Measurements from ENCODE around the gene ZNF784. TPM values are rescaled to one million over a fixed set of nuclear protein-coding genes. Genes with fewer than 3 reads are reported as not detected.
A peak's percentile ranks its signal among the peaks of the same experiment; 100 is the strongest.

Gene ZNF784
- total and polyA plus RNA-seq, 2 of the 13 experiments (the other 11 are each of a cell fraction or from before 2014, with no cell fraction given) = 4.1 to 4.2 TPM

DNA sequence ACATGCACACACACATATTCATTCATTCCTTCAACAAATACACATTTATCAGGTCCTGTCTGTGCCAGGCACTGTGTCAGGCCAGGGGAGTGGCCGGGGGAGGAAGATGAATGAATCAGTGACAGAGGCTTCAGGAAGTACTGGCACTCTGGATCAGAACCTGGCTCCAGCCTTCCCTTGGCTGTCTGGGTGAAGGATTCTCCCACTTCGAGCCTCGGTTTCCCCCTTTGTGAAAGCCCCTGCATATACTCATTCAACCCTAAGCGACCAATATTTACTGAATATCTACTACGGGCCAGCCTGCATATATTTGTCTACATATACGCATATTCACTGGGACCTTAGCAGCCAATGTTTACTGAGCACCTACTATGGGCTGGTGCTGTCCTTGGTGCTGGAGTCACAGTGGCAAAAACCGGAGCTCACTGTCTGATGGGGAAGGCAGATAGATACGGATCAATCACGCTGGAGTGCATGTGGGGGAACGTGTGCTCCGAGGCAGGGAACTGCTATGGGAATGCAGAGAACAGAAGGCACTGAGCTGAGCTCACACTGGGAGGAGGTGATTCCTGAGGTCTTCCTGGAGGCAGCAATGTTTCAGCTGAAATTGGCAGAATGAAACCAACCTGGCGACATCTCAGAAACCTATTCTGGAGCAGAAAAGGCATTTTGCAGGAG, 43.1 kb downstream of the ZNF784 start (continued):
- TF ChIP-seq ZNF460 (CRISPR knock-in tag; IDR thresholded peaks at IDR 0.05; ENCODE audit: borderline replicate concordance) = no peak
- TF ChIP-seq, protein P1, sequence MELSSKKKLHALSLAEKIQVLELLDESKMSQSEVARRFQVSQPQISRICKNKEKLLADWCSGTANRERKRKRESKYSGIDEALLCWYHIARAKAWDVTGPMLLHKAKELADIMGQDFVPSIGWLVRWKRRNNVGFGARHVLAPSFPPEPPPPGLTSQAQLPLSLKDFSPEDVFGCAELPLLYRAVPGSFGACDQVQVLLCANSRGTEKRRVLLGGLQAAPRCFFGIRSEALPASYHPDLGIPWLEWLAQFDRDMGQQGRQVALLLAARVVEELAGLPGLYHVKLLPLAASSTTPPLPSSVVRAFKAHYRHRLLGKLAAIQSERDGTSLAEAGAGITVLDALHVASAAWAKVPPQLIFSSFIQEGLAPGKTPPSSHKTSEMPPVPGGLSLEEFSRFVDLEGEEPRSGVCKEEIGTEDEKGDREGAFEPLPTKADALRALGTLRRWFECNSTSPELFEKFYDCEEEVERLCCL (CRISPR knock-in tag; IDR thresholded peaks at IDR 0.05; ENCODE audit: borderline replicate concordance) = no peak
- 0 out of 2 replicates have a peak, but pooled peaks have one; percentile 52 for TF ChIP-seq ZNF570 (CRISPR knock-in tag; IDR thresholded peaks at IDR 0.05; ENCODE audit: borderline replicate concordance)
- TF ChIP-seq ZNF383 (CRISPR knock-in tag; IDR thresholded peaks at IDR 0.05; ENCODE audit: borderline replicate concordance) = 0 out of 2 replicates have a peak, but pooled peaks have one; percentile 83
- TF ChIP-seq MEIS1 (CRISPR knock-in tag; IDR thresholded peaks at IDR 0.05; ENCODE audit: borderline replicate concordance) = peak; percentile 46; the same call in 1 of the 2 replicates
- TF ChIP-seq HDAC1 (CRISPR knock-in tag; IDR thresholded peaks at IDR 0.05) = peak; percentile 19; the same call in 1 of the 2 replicates
- TF ChIP-seq ZBTB7B (CRISPR knock-in tag; IDR thresholded peaks at IDR 0.05) = 0 out of 2 replicates have a peak, but pooled peaks have one; percentile 32
- TF ChIP-seq GABPB1 (CRISPR knock-in tag; IDR thresholded peaks at IDR 0.05) = peak; percentile 11
- TF ChIP-seq ZNF367 (CRISPR knock-in tag; IDR thresholded peaks at IDR 0.05; ENCODE audit: borderline replicate concordance) = no peak
- peak; percentile 41; the same call in 1 of the 2 replicates for TF ChIP-seq HOXA5 (CRISPR knock-in tag; IDR thresholded peaks at IDR 0.05)
- TF ChIP-seq, protein P2, sequence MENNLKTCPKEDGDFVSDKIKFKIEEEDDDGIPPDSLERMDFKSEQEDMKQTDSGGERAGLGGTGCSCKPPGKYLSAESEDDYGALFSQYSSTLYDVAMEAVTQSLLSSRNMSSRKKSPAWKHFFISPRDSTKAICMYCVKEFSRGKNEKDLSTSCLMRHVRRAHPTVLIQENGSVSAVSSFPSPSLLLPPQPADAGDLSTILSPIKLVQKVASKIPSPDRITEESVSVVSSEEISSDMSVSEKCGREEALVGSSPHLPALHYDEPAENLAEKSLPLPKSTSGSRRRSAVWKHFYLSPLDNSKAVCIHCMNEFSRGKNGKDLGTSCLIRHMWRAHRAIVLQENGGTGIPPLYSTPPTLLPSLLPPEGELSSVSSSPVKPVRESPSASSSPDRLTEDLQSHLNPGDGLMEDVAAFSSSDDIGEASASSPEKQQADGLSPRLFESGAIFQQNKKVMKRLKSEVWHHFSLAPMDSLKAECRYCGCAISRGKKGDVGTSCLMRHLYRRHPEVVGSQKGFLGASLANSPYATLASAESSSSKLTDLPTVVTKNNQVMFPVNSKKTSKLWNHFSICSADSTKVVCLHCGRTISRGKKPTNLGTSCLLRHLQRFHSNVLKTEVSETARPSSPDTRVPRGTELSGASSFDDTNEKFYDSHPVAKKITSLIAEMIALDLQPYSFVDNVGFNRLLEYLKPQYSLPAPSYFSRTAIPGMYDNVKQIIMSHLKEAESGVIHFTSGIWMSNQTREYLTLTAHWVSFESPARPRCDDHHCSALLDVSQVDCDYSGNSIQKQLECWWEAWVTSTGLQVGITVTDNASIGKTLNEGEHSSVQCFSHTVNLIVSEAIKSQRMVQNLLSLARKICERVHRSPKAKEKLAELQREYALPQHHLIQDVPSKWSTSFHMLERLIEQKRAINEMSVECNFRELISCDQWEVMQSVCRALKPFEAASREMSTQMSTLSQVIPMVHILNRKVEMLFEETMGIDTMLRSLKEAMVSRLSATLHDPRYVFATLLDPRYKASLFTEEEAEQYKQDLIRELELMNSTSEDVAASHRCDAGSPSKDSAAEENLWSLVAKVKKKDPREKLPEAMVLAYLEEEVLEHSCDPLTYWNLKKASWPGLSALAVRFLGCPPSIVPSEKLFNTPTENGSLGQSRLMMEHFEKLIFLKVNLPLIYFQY (CRISPR knock-in tag; IDR thresholded peaks at IDR 0.05; ENCODE audit: borderline replicate concordance) = peak; percentile 36; the same call in 1 of the 2 replicates
- TF ChIP-seq ZNF547 (CRISPR knock-in tag; IDR thresholded peaks at IDR 0.05) = 0 out of 2 replicates have a peak, but pooled peaks have one; percentile 48
- TF ChIP-seq, protein P3, sequence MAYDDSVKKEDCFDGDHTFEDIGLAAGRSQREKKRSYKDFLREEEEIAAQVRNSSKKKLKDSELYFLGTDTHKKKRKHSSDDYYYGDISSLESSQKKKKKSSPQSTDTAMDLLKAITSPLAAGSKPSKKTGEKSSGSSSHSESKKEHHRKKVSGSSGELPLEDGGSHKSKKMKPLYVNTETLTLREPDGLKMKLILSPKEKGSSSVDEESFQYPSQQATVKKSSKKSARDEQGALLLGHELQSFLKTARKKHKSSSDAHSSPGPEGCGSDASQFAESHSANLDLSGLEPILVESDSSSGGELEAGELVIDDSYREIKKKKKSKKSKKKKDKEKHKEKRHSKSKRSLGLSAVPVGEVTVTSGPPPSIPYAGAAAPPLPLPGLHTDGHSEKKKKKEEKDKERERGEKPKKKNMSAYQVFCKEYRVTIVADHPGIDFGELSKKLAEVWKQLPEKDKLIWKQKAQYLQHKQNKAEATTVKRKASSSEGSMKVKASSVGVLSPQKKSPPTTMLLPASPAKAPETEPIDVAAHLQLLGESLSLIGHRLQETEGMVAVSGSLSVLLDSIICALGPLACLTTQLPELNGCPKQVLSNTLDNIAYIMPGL (CRISPR knock-in tag; IDR thresholded peaks at IDR 0.05; ENCODE audit: borderline replicate concordance in 1 of 2, low read depth in 1 of 2) = peak in 1 of 2 experiments; percentile 65; a peak in 2 of 4 replicates
- TF ChIP-seq, protein P4, sequence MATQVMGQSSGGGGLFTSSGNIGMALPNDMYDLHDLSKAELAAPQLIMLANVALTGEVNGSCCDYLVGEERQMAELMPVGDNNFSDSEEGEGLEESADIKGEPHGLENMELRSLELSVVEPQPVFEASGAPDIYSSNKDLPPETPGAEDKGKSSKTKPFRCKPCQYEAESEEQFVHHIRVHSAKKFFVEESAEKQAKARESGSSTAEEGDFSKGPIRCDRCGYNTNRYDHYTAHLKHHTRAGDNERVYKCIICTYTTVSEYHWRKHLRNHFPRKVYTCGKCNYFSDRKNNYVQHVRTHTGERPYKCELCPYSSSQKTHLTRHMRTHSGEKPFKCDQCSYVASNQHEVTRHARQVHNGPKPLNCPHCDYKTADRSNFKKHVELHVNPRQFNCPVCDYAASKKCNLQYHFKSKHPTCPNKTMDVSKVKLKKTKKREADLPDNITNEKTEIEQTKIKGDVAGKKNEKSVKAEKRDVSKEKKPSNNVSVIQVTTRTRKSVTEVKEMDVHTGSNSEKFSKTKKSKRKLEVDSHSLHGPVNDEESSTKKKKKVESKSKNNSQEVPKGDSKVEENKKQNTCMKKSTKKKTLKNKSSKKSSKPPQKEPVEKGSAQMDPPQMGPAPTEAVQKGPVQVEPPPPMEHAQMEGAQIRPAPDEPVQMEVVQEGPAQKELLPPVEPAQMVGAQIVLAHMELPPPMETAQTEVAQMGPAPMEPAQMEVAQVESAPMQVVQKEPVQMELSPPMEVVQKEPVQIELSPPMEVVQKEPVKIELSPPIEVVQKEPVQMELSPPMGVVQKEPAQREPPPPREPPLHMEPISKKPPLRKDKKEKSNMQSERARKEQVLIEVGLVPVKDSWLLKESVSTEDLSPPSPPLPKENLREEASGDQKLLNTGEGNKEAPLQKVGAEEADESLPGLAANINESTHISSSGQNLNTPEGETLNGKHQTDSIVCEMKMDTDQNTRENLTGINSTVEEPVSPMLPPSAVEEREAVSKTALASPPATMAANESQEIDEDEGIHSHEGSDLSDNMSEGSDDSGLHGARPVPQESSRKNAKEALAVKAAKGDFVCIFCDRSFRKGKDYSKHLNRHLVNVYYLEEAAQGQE (IDR thresholded peaks at IDR 0.05; ENCODE audit: borderline replicate concordance in 1 of 2, low read depth in 1 of 2, low read length in 2 of 2) = peak; percentile 95 to 99
- TF ChIP-seq ZFX (CRISPR knock-in tag; IDR thresholded peaks at IDR 0.05; ENCODE audit: low read depth) = peak; percentile 9
- peak; percentile 55; the same call in 1 of the 2 replicates for TF ChIP-seq SPEN (CRISPR knock-in tag; IDR thresholded peaks at IDR 0.05; ENCODE audit: low read depth)

All from HepG2 (cell line).